Right cardiac atrium (tissue), 5 donors: ENCODE data around the gene BMP3. TPM values are rescaled to one million over a fixed set of nuclear protein-coding genes. Genes with fewer than 3 reads are reported as not detected.

Experiments
- ATAC-seq, 2 donors: fragments of 200-7000 bp; cut with Tn5 transposase; one replicate each; pipeline versions ENCODE4 v1.8.0 to v1.9.1; 2020; ENCODE audit warnings: moderate library complexity in 2 of 2, mild to moderate bottlenecking in 1 of 2
- DNase-seq, 3 donors: peaks; one replicate each; pipeline ENCODE4 v3.0.0-alpha.2; 2020
- H3K27ac ChIP-seq: one replicate; pipeline ENCODE4 v1.5.1; 2013; ENCODE audit warnings: mild to moderate bottlenecking, low read length, control low read depth, moderate library complexity
- H3K27me3 ChIP-seq: one replicate; pipeline ENCODE4 v1.6.1; 2013; ENCODE audit not compliant: control insufficient read depth, insufficient read depth
- H3K4me1 ChIP-seq: one replicate; pipeline ENCODE4 v1.6.1; 2013; ENCODE audit warnings: low read length; ENCODE audit not compliant: control insufficient read depth, insufficient read depth
- H3K4me3 ChIP-seq: one replicate; pipeline ENCODE4 v1.5.1; 2013; ENCODE audit warnings: low read length, control low read depth
- H3K9me3 ChIP-seq: one replicate; pipeline ENCODE4 v1.6.1; 2013; ENCODE audit warnings: low read length; ENCODE audit not compliant: control insufficient read depth
- WGBS: extraction: QIAGEN DNeasy Blood & Tissue Kit; methylation state at CpG from one replicate; pipeline ENCODE4 v1.1.7; 2013; 5-methylcytosine and 5-hydroxymethylcytosine counted together
- intact Hi-C, 4 donors: fragments of 100-400 bp; cut with DNase I; formaldehyde crosslinking; loops; one replicate each; pipeline versions ENCODE4 v1.11.0 to v1.14.0; 2022 to 2023
- polyA plus RNA-seq: library from polyadenylated mRNA; stranded (reverse); fragments of 200-250 nt; gene quantifications from one replicate; pipeline ENCODE4 v1.2.3, GENCODE V29; 2013
- total RNA-seq, 4 donors: library from RNA; stranded (reverse); fragmentation: NEBNext Ultra II Directional; extraction: Animal tissue kit (Norgen Biotek cat#: 25700); gene quantifications; one replicate each; pipeline ENCODE4 v1.2.1, GENCODE V29; 2021
- donor health status: healthy with polysubstance abuse.
- donor health status: DM: no; HTN: yes; CAD: no.
- donor health status: DM: no; HTN: no; CAD: no.
- donor health status: DM: no; HTN: yes; CAD: no; lungs with severe emphysema.
- donor health status: DM: yes; HTN: yes; CAD: no.

Gene BMP3
- total and polyA plus RNA-seq, 5 donors, result 0.02 TPM; not detected in 4

GRCh38 chr4:81081156-81081555 is 50.6 kb downstream of the BMP3 start:
- ATAC-seq (no peak), DNase-seq (peak in 1 of 3 donors; percentile 17)
- no peaks in the 10 kb centered on the region for H3K27me3 ChIP-seq
- H3K4me1 ChIP-seq, result no peaks in the 10 kb centered on the region
- intact Hi-C loops, result no loop called here
- H3K9me3 ChIP-seq, result no peaks in the 10 kb centered on the region
- H3K27ac ChIP-seq, result no peak overlapping the region
- 88% methylated on average over 5 of the region's 5 CpGs for WGBS
- no peak overlapping the region for H3K4me3 ChIP-seq

DNA sequence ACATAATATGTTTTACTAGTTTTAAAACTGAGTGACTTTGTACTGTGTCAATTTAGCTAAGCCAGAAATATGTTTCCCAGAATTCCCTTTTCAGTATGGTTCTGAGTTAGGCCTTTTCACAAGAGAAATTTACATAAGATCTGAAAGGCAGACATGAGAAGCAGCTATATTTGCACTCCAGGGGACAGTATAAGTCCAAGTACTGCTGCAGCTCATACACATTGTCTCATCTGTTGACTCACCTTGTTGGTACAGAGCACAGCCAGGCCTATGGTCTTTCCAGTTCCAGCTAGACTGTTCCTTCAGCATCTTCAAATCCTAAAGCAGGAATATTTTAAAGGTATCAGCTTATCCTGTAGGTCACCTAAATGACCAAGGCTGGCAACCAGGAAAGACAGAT is 53.5 kb downstream of the BMP3 start:
- Histone ChIP-seq H3K4me3 (no peak overlapping the region), H3K27ac (no peak overlapping the region)
- intact Hi-C loops, result no loop called here

DNA sequence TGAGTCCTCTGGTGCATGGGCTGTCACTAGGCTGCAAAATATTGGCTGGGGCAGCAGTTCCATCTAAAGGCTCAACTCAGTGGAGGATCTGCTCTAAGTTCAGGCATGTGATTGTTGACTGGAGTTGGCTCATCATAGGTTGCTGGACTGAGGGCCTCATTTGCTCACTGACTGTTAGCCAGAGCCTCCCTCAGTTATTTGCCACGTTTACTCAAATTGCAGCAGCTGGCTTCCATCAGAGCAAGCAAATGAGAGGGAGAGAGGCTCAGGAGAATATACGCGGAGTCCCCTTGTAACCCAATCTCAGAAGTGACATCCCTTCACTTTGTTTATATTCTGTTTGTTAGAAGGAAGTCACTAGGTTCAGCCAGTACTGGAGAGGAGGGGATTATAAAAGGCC is 54.1 kb downstream of the BMP3 start:
- Histone ChIP-seq H3K9me3 (no peaks in the 10 kb centered on the region), H3K4me1 (no peaks in the 10 kb centered on the region), H3K4me3 (no peak overlapping the region), H3K27ac (no peak overlapping the region), H3K27me3 (no peaks in the 10 kb centered on the region)
- no peak for DNase-seq
- 48% methylated on average over 3 of the region's 3 CpGs for WGBS
- ATAC-seq, result no peak
- intact Hi-C loops, result no loop called here

More for the DNA sequence above, 53.5 kb downstream of the BMP3 start:
- DNase-seq, result no peak
- Histone ChIP-seq H3K4me1 (no peaks in the 10 kb centered on the region), H3K9me3 (no peaks in the 10 kb centered on the region), H3K27me3 (no peaks in the 10 kb centered on the region)
- no peak for ATAC-seq

DNA sequence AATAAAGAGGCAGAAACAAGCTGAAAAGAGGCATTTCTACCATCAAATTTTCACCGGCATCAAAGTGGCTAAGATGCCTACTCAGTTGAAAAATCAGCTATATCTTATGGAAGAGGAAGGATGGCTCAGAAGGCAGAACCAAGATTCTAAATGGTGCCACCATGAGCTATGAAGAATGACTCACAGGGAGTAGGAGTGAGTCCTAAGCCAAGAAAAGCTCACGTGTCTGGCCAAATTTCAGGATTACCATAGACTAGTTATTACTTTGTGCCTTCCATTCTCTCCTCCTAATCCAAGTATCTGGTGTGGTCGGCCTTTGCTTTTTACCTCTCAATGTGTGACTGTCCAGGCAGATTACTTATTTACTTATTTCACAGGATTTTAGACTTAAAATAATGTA is 54.8 kb downstream of the BMP3 start:
- no peak for DNase-seq
- H3K9me3 ChIP-seq, result no peaks in the 10 kb centered on the region
- no peak overlapping the region for H3K27ac ChIP-seq
- ATAC-seq, result no peak
- H3K4me1 ChIP-seq, result no peaks in the 10 kb centered on the region
- 72% methylated on average over 3 of the region's 3 CpGs for whole genome bisulfite sequencing
- intact Hi-C loops, result no loop called here
- H3K27me3 ChIP-seq, result no peaks in the 10 kb centered on the region
- no peak overlapping the region for H3K4me3 ChIP-seq

DNA sequence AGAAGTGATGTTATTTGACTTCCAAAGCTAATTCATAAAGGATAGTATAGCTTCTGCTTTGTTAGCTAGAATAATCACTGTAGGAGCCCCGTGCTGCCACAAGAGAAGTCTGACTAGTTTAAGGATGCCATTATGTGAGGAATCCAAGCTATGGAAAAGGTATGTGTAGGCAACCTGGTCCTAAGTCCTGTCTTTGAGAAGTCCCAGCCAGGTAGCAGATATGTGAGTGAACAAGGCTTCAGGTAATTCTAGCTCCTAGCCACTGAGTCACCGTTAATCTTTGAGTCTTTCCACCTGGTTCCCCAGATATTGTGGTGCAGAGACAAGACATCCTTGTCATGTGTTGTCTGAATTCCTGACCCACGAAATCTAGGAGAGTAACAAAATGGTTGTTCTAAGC is 55.5 kb downstream of the BMP3 start:
- DNase-seq, result no peak
- WGBS, result 74% methylated on average over 3 of the region's 3 CpGs
- no peaks in the 10 kb centered on the region for H3K4me1 ChIP-seq
- intact Hi-C loops, result no loop called here
- H3K9me3 ChIP-seq, result no peaks in the 10 kb centered on the region
- H3K27me3 ChIP-seq, result no peaks in the 10 kb centered on the region
- H3K27ac ChIP-seq, result no peak overlapping the region
- H3K4me3 ChIP-seq, result no peak overlapping the region
- ATAC-seq, result no peak

DNA sequence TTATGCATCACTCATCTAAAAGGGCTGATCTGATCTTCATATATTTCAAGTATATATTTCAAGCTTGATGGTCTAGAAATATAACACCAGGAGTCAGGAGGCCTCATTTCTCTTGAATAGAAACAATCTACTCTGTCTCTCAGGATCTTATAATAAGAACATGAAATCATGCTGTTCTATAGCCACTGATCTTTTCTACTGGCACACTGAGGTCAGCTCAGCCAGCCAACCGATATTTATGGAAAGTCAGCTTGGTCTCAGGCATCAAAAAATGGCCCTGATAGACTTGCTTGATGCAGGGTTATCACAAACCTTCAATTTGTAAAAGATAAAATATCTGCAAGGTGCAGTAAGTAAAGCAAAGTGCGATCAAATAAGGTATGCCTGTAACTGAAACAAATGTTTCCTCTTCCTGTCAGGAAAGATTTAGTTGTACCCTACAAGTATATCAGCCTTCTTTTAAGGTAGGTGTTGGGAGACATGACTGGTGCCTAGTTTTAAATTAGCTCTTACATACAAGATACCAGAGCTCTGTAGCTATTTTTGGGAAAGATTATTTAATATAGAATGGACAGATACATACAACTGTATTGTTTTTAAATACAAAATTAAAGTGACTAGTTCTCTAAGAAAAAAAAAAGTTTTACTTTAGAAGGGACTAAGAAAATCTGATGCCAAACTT is 63.4 kb downstream of the BMP3 start:
- WGBS, result 48% methylated on average over 2 of the region's 2 CpGs
- Histone ChIP-seq H3K27me3 (no peaks in the 10 kb centered on the region), H3K4me3 (no peak overlapping the region), H3K9me3 (no peaks in the 10 kb centered on the region), H3K27ac (no peak overlapping the region), H3K4me1 (no peaks in the 10 kb centered on the region)
- DNase-seq (no peak), ATAC-seq (peak in 1 of 2 donors; percentile 75)
- intact Hi-C loops, result no loop called here

DNA sequence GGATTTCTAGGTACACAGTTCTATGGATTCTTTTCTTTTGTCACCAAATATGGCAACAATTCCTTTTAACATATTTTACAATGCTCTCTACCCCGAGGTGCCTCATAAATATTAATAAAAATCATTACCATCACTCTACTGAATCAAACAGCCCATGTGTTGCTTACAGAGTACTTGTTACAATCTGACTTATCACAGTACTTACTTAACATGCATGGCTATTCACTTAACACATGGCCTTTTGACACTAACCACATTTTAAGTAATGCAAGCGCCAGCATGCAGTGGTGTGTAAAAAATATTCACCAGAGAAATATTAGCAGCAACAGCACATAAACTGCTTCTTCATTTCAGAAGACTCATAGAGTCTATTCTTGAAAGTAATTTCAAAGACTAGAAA is 64.9 kb downstream of the BMP3 start:
- 57% methylated on average over 2 of the region's 2 CpGs for WGBS
- intact Hi-C loops, result no loop called here
- H3K27me3 ChIP-seq, result no peaks in the 10 kb centered on the region
- DNase-seq (no peak), ATAC-seq (no peak)
- no peak overlapping the region for H3K27ac ChIP-seq
- no peak overlapping the region for H3K4me3 ChIP-seq
- H3K4me1 ChIP-seq, result no peaks in the 10 kb centered on the region
- no peaks in the 10 kb centered on the region for H3K9me3 ChIP-seq

DNA sequence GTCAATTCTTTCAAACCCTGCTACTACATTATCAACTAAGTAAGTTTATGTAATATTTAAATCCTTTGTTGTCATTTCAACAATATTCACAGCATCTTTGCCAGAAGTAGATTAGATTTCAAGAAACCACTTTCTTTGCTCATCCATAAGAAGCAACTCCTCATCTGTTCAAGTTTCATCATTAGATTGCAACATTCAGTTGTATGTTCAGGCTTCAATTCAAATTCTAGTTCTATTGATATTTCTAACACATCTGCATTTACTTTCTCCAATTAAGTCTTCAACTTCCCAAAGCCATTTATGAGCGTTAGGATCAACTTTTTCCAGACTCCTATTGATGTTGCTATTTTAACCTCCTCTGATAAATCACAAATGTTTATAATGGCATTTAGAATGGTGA is 66.1 kb downstream of the BMP3 start:
- DNase-seq (no peak), ATAC-seq (no peak)
- intact Hi-C loops, result no loop called here
- no peaks in the 10 kb centered on the region for H3K4me1 ChIP-seq
- WGBS, result 80% methylated on average over 1 of the region's 1 CpG
- no peak overlapping the region for H3K27ac ChIP-seq
- H3K4me3 ChIP-seq, result no peak overlapping the region
- no peaks in the 10 kb centered on the region for H3K27me3 ChIP-seq
- no peaks in the 10 kb centered on the region for H3K9me3 ChIP-seq

DNA sequence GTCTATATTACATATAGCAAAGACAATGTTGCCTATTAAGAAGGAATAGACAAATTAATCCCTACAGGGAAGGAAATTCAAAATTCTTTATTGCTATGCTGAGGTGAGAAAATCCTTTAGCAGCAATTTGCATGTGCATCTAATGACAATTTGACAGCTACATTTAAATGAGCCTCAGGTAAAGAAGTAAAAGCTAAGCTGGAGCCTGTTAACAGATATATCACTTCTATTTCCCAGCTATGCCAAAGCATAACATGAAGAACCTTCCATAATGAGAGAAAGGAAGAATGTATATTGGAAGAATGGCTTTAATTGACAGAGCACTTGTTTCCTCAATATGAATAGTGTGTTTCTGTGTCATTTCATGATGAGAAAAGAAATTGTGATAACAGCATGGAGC is 71.6 kb downstream of the BMP3 start:
- intact Hi-C loops, result no loop called here
- Histone ChIP-seq H3K4me3 (no peak overlapping the region), H3K9me3 (no peaks in the 10 kb centered on the region), H3K4me1 (no peaks in the 10 kb centered on the region), H3K27me3 (no peaks in the 10 kb centered on the region), H3K27ac (no peak overlapping the region)
- ATAC-seq, result no peak
- no peak for DNase-seq

DNA sequence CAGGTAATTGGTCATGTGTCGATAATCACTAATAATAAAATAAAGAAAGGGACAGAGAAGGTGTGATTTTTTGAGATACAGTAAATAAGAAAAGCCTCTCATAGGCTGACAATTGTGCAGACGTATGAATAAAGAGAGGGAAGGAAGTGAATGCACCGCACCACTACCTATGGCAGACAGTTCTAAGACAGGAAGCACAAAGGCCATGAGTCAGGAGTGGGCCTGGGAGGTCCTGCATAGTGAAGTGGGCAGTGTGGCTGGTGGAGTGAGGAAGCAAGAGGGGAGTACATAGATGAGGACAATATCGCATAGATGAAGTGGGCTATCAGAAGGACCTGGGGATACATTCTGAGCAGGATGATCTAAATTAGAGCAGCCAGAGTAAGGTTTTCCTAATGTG is 75.6 kb downstream of the BMP3 start:
- no peaks in the 10 kb centered on the region for H3K4me1 ChIP-seq
- DNase-seq (no peak), ATAC-seq (no peak)
- H3K4me3 ChIP-seq, result no peak overlapping the region
- 75% methylated on average over 4 of the region's 4 CpGs for WGBS
- H3K27ac ChIP-seq, result no peak overlapping the region
- intact Hi-C loops, result no loop called here
- H3K27me3 ChIP-seq, result no peaks in the 10 kb centered on the region
- H3K9me3 ChIP-seq, result no peaks in the 10 kb centered on the region
